22Rv1 (cell line): ENCODE data around the gene MX1.

Experiments
- CTCF ChIP-seq: fragments of 450-650 bp; IDR thresholded peaks from 2 replicates; pipeline ENCODE4 v1.5.1; 2017; ENCODE audit warnings: mild to moderate bottlenecking
- ZFX ChIP-seq: fragments of 450-650 bp; IDR thresholded peaks from 2 replicates; pipeline ENCODE4 v1.6.1; 2017; ENCODE audit warnings: antibody characterized with exemption, borderline replicate concordance

GRCh38 chr21:41398251-41398650 is 27.8 kb upstream of the MX1 start:
- no peak for TF ChIP-seq CTCF
- TF ChIP-seq ZFX, result no peak
